ENCODE measurements around the gene LGALS13.

GRCh38 chr19:39637891-39638290 is 35.6 kb downstream of the LGALS13 start:
- TF ChIP-seq CTCF (conservative IDR thresholded peaks at IDR 0.05) (no peak), EZH2 (IDR thresholded peaks at IDR 0.05; ENCODE audit: low read depth) (no peak)
